Stimulated activated CD4-positive, alpha-beta T cell treated with anti-CD3 and anti-CD28 coated beads, Interleukin-4, amount 100 ng/mL, for 1 hour (primary cell): ENCODE measurements around the gene RNASE7.
"Not testable (repeated sequence)": the region's sequence is repeated elsewhere in the genome, so short reads cannot be mapped to it uniquely, and the experiment has no call there.

ENCODE experiments used
- DNase-seq: peaks from one replicate; pipeline ENCODE4 v3.0.0-alpha.2; 2020

RNASE7 gene

DNA sequence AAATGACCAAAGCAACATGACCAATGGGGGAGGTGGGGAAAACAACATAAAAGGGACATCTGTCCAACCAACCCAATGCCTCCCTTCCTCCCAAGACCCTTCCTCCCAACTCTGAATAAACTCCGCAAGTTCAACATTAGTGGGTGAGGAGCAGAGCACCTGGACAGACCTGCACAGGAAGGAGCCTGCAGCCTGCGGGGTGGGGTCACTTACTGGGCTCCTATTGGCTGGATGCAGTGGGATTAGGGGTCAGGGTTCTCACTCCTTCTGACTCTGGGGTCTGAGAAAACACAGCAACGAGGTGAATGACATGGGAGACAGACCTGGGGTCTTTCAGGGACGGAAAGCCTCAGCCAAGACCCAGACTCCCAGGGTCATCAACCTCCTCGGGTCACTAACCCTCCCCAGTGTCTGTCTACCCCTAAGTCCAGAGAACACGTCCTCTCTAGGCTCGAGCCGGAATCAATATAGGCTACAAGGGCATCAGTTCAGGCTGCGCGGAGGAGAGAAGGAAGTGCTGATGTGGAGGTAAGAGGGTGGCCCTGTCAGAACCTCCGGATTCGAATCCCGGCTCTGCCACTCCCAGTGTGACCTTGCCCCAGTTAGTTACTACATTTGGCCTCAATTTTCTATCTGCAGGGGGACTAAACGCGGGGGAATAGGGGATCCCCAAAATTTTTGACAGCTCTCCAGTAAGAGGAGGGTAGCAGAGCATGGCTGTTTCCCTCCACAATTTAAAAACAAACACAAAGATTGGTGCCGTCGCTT, 18.2 kb upstream of the RNASE7 start:
- no peak for DNase-seq

GRCh38 chr14:21024585-21025370, 17.4 kb upstream of the RNASE7 start, which contains the start of gene NDRG2:
Gene NDRG2, minus strand, starts transcription at chr14:21025061. Its CDS starts 1,746 bp downstream, at chr14:21023315.
- DNase-seq = peak; percentile 70

DNA sequence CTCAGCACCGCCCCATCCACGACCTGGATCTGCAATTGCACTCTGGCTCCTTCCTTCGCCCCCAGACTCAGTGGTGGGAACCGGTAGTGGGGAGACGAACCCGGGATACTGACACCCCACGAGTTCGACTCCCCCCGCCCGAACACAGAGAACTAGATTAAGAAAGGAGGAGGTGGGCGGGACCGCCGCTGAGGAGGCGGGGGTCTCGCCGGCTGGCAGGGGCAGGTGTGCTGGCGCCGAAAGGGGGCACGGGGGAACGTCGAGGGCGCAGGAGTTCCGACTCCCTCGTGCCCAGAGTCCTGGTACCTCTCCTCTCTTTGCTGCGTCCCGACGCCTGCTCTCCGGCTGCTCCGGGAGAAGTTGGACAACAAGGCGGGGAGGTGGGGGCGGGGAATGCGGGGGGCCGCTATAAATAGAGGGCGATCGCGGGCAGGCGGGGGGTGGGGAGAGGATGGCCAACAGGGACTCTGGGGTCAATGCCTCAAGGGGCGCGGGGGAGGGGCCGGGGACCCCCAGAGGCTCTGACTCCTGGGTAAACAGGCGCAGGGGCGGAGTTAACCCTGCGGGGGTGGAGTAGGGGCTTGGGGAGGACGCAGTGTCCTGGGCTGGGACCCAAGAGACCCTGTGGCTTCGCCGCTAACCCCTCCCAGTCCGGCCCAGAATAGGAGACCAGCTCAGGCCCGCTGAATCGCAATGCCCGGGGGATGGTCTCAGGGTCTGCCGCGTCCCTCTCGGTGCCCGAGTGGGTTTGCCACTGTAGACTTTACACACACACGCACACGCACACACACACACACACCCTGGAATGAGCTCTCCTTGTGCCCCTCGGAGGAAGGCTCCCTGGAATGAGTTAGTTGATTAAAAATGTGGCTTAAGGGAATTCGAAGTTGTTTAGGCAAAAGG, 16.5 kb upstream of the RNASE7 start:
- no peak for DNase-seq

DNA sequence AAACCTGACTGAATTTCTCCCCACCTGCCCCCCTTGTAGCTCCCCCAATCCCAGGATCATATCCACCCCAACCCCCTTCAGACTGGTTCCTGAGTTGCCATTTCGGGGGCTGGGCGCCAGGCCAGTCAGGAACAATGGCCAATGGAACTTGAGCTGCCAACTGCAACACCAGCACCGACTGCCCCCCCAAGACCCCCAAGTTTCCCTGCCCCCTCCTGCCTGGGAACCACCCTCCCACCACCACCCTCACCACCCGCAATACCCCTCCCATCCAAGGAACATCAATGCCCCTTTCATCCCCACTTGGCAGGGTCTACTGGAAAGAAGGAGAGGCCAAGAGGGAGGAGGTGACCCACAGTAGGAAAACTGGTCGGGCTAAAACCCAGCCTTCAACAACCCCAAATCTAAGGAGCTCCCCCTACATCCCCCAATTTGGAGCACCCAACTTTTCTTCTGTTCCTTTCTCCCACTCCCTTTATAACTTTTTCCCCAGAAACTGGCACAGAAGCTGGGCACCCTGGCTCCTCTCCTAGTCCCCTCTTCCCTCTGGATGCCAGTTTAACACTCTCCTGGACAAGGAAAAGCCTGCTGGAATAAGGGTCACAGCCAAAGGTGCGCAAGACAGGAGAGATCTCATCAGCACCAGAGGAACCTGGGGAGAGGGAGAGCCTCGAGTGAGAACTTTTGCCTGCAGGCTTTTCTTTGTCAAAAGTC, 15.7 kb upstream of the RNASE7 start:
- DNase-seq = no peak

- DNase-seq = no peak
Observed at GRCh38 chr14:21026988-21027315, 15.2 kb upstream of the RNASE7 start.

DNA sequence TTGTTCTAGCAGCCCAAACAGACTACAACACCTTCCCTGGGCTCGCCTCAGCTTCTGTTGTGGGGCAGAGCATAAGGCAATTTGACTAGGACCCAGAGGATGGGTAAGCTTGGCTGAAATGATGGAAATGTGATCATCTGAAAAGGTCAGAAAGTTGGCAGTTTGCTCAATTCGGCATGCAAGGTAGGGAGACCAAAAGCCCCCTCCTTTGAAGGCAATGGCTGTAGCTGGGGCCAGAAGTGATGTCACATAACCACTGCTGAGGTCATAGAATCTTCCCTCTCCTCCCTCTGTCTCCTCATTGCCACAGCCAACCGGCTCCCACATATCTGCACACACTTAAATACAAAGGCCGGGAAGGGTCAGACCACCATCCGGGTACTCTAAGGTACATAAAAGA, 12.2 kb upstream of the RNASE7 start, which contains the start of gene TPPP2:
TSS of gene TPPP2 (plus strand) at position 301 of the 400 bp plus-strand sequence. CDS start 365 bp downstream, outside the sequence.
- no peak for DNase-seq

- no peak for DNase-seq
Observed at GRCh38 chr14:21030531-21030930, 11.6 kb upstream of the RNASE7 start.

DNA sequence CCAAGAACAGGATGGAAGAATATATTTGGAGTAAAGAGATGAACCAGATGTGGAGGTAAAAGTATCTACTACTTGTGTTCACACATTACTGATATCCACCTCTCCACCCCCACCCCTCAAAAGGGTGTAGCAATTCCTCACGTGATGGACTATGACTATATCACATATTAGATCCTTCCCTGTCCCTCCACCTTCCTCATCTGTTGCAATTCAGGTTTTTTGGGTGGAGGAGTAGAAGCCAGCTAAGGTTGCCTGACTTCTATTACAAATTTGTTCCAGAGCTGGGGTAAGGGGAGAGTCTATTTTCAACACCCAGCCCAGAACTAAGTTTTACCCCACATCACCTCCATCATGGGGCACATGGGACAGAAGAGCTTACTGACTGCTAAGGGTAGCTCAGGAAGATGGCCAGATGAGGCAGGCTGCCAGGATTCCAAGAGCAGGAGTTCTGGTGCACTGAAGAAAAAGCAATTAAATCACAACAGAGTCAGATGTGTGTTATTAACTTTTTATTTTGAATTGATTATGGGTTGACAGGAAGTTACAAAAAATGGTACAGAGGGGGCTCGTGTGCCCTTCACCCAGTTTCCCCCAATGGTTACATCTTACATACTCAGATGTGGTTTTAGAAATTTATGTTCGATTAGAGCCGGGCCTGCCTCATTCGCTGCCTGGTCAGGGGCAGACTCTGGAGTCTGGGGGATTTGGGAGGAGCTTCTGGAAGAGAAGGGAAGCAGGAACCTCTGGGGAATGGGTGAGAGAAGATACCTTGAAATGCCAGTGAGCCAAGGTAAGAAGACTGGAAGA, 9.6 kb upstream of the RNASE7 start:
- no peak for DNase-seq

GRCh38 chr14:21033133-21033698, 8.9 kb upstream of the RNASE7 start:
- no peak for DNase-seq

DNA sequence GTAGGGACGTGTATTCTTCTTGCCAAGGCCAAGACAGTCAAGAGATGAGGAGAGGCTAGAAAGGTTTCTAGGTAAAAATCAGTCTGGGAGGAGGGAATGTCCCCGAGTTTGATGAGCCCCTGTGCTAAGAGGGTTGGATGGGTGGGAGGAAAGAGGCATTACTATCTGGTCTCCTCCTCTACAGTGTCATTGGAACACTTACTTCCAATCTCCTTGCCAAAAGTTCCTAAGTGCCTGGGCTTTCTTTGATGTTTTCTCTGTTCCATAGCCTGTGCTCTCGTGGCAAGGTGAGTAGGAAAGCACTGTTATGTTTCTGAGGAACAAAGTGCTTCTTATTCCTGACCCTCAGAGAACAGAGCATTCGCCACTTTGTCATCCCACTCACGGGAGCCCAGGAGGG, 7.5 kb upstream of the RNASE7 start, which contains the start of gene RNASE13:
TSS of gene RNASE13 (minus strand) at position 101 of the 400 bp plus-strand sequence. CDS start 519 bp downstream, outside the sequence.
- DNase-seq = no peak

- no peak for DNase-seq
Observed at GRCh38 chr14:21036751-21037150, 5.4 kb upstream of the RNASE7 start.

DNA sequence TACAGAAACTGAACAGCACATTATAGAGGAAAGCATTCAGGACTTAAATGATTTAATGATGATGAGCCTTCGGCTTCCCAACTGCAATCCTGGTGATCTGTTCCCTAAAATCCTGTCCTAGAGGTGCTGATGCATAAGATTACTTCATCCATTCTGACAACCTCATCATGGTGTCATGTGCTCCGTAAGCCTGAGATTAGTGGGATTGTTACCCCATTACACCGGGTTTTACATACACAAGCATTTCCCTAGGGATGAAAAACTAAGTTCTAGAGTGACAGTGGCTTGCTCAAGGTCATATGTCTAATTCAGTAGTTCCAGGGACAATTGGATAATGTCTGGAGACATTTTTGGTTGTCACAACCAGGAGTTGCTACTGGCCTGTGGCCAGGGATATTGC, 5.0 kb upstream of the RNASE7 start:
- no peak for DNase-seq

DNA sequence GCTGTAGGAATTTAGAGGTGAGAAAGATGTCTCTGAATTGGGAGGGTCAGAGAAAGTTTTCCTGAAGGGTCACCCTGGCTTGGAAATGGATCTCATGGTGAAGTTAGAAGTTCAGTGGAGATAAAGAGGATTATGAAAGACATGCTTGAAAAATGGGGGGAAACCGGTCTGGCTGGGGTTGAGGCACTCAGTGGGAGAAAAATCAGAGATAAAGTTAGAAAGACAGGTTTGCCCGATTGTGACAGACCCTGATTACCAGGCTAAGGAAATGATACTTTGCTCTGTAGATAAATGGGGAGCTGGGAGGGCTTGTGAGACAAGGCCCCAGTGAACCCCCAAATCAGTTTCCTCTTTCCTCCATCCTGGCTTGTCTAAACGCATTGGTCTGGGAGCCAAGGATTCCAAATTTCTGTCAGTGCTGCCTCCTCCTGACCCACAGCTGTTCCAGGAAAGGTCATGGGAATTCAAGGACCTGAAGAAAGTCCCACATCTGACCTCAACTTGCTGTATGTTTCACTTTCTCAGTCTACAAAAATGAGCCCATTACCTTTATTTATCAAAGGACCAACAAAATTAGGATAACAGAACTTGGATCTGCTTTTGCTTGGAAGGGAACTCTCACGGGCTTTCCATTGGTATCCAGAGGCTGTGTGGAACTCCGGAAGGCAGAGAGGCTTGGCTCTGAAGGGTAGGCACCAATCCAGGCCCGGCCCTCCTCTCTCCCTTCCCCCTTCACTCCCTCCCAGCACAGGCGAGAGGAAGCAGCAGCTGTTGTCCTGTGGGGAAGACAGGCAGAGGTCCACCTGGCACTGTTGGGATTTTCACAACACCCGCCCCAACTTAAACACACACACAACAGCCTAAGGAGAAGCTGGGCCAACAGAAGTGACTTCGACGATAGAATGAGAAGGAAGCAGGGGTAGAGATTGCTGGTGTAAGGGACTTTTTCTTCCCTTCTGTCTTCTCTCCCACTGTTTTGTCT, 3.4 kb upstream of the RNASE7 start:
- no peak for DNase-seq

DNA sequence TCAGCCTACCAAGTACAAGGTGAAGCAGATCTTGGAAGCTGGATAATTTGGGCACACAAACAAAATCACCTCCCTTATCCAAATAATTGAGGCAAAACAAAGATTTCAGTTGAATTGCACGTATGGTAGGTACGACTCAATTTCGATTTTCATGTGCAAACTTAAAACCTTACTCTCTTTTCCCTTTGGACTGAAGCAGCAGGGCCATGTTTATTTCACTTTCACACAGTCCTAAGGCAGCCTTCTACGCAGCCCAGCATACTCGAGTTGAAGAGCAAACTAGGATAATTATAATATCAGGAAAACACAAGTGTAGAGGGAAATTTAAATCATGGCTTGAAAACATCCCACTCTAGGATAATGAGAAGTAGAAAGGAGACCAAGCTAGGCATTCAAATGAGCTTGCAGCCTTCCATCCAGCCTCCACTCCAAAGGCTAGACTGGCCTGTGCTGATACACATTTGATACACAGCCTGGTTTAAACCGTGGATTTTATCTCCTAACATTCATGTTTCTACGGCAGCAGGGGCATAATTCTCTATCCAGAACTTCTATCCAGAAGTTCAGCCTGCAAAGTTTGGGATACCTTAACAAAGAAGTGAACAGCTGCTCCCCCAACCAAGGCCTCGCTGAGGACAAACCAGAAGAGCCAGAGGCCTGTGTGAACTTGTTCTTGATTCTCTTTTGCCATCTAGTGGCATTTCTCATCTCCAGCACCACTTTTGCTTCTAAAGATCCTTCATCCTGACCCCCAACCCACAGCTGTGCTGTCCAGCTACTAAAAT, 2.4 kb upstream of the RNASE7 start:
- DNase-seq = no peak

GRCh38 chr14:21040370-21040925, 1.7 kb upstream of the RNASE7 start:
- DNase-seq = no peak

- not testable (repeated sequence) for DNase-seq
Observed at GRCh38 chr14:21040941-21041340, 1.2 kb upstream of the RNASE7 start.

- no peak for DNase-seq
Observed at GRCh38 chr14:21042918-21043317, 756 bp downstream of the RNASE7 start.

GRCh38 chr14:21043387-21043973, 1.3 kb downstream of the RNASE7 start:
- DNase-seq = no peak
